Measurements from ENCODE around the gene MLF2.
A peak's percentile ranks its signal among the peaks of the same experiment; 100 is the strongest.

Gene MLF2

DNA sequence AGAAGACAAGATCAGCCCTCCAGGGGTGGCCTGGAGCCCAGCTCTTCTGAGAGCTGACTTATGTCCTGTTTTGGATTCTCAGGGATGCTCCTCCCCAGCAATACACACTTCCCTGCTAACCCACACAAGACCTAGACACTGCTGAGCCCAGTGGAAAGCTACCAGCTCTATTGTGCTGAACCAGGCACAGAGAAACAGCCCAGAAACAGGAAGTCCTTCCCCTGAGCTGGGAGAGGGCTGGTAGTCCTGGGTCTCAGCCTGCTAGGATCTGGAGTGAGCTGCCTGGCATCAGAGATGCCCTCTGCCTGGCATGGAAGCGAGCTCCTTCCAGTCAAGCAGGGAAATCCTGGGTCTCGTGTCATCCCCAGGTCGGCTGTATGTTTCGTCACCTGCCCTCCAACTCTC, 18.2 kb upstream of the MLF2 start:
- H3K36me3 ChIP-seq (replicated peaks), result peaks cover 18% of the 10 kb centered on the region
- no peak for DNase-seq
- no peak overlapping the region for H3K27ac ChIP-seq
- in situ Hi-C loops (cut with HindIII; ENCODE audit: low pct_ligation_motif_present, low sequenced_read_pairs), result no loop called here
- TF ChIP-seq, protein P1, sequence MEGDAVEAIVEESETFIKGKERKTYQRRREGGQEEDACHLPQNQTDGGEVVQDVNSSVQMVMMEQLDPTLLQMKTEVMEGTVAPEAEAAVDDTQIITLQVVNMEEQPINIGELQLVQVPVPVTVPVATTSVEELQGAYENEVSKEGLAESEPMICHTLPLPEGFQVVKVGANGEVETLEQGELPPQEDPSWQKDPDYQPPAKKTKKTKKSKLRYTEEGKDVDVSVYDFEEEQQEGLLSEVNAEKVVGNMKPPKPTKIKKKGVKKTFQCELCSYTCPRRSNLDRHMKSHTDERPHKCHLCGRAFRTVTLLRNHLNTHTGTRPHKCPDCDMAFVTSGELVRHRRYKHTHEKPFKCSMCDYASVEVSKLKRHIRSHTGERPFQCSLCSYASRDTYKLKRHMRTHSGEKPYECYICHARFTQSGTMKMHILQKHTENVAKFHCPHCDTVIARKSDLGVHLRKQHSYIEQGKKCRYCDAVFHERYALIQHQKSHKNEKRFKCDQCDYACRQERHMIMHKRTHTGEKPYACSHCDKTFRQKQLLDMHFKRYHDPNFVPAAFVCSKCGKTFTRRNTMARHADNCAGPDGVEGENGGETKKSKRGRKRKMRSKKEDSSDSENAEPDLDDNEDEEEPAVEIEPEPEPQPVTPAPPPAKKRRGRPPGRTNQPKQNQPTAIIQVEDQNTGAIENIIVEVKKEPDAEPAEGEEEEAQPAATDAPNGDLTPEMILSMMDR (IDR thresholded peaks at IDR 0.05; ENCODE audit: low read depth, low read length, missing control alignments), result no peak
- H3K27me3 ChIP-seq (replicated peaks), result no peaks in the 10 kb centered on the region
- H3K4me3 ChIP-seq (ENCODE audit: low read depth, low read length), result no peak overlapping the region

DNA sequence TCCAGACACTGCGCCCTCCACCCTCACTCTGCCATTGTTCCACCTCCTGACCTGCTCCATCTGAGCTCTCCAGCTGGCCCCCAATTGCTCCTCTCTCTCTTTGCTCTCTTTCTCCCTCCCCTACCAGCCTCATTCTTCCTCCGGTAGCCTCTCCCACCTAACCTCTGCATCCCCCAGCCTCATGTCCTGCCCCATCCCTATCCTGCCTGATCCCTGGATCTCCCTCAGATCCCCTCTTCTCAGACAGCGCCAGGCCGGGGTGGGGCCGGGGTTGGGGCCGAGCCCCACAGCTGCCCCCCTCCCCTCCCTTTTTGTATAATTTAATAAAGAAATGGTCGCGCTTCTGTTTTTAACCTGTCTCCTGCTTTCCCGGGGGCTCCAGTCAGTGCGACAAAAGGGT, 17.7 kb upstream of the MLF2 start:
- no peak for DNase-seq
- no peaks in the 10 kb centered on the region for H3K27me3 ChIP-seq (replicated peaks)
- no peak overlapping the region for H3K27ac ChIP-seq
- in situ Hi-C loops (cut with HindIII; ENCODE audit: low pct_ligation_motif_present, low sequenced_read_pairs), result no loop called here
- no peak overlapping the region for H3K4me3 ChIP-seq (ENCODE audit: low read depth, low read length)
- peaks cover 18% of the 10 kb centered on the region for H3K36me3 ChIP-seq (replicated peaks)
- TF ChIP-seq, protein P1 (IDR thresholded peaks at IDR 0.05; ENCODE audit: low read depth, low read length, missing control alignments), result no peak

DNA sequence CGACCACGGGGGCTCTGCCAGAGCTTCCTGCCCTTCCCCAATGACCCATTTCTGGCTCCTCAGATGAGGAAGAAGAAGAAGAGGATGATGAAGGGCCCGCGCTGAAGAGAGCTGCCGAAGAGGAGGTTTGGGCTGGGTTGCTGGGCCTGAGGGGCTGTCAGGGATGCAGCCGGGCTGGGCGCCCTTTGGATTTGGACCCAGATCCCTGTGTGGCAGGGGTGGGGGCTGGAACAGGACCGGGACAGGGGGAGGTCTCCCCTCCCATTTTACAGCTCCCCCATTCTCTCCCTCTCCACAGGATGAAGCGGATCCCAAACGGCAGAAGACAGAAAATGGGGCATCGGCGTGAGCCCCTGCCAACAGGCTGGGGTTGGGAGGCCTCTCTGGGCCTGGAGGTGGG, 17.2 kb upstream of the MLF2 start:
- H3K27ac ChIP-seq, result no peak overlapping the region
- in situ Hi-C loops (cut with HindIII; ENCODE audit: low pct_ligation_motif_present, low sequenced_read_pairs), result no loop called here
- H3K36me3 ChIP-seq (replicated peaks), result peaks cover 18% of the 10 kb centered on the region
- DNase-seq, result no peak
- TF ChIP-seq, protein P1 (IDR thresholded peaks at IDR 0.05; ENCODE audit: low read depth, low read length, missing control alignments), result no peak
- no peak overlapping the region for H3K4me3 ChIP-seq (ENCODE audit: low read depth, low read length)
- H3K27me3 ChIP-seq (replicated peaks), result no peaks in the 10 kb centered on the region

DNA sequence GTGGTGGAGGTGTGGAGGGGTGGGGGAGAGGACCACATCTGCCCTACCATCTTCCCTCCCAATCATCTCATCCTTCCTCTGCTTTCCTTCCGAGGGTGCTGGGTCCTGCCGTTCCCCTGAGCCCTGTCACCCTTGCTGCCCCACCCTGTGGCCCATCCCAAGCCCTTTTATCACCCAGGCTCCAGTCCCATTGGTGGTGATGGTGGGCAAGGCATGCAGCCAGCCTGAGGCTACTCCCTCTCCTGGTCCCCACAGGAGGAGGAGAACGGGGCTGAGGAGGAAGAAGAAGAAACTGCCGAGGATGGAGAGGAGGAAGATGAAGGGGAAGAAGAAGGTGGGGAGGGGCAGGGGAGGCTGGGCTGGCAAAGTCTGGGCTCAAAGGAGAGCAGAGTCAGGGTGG, 16.7 kb upstream of the MLF2 start:
- TF ChIP-seq, protein P1 (IDR thresholded peaks at IDR 0.05; ENCODE audit: low read depth, low read length, missing control alignments), result no peak
- H3K27me3 ChIP-seq (replicated peaks), result no peaks in the 10 kb centered on the region
- no peak overlapping the region for H3K27ac ChIP-seq

DNA sequence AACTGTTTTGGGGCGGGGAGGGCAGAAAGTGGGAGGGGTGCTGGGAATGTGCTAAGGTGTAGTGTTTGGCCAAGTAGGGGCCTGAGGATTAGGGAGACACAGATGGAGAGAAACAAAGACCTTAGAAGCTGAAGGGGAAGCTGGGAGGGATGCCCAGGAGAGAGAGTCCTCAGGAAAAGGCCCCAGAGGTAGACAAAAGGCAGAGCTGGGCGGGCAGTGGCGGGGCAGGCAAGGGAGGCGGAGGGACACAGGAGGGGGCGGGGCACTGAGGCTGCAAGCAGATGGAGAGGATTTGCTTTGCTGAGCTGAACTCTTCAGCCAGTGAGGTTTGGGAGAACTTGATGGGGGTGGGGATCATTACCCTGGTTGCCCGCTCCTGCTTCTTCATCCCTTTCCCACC, 16.0 kb upstream of the MLF2 start:
- no peak for DNase-seq
- TF ChIP-seq, protein P1 (IDR thresholded peaks at IDR 0.05; ENCODE audit: low read depth, low read length, missing control alignments), result no peak
- in situ Hi-C loops (cut with HindIII; ENCODE audit: low pct_ligation_motif_present, low sequenced_read_pairs), result no loop called here
- H3K27ac ChIP-seq, result no peak overlapping the region
- no peaks in the 10 kb centered on the region for H3K27me3 ChIP-seq (replicated peaks)
- H3K36me3 ChIP-seq (replicated peaks), result peaks cover 18% of the 10 kb centered on the region
- peak overlapping the region; percentile 90 for H3K4me3 ChIP-seq (ENCODE audit: low read depth, low read length)

More for the DNA sequence above, 16.7 kb upstream of the MLF2 start:
- in situ Hi-C loops (cut with HindIII; ENCODE audit: low pct_ligation_motif_present, low sequenced_read_pairs), result no loop called here
- H3K36me3 ChIP-seq (replicated peaks), result peaks cover 18% of the 10 kb centered on the region
- DNase-seq, result no peak
- H3K4me3 ChIP-seq (ENCODE audit: low read depth, low read length), result no peak overlapping the region

DNA sequence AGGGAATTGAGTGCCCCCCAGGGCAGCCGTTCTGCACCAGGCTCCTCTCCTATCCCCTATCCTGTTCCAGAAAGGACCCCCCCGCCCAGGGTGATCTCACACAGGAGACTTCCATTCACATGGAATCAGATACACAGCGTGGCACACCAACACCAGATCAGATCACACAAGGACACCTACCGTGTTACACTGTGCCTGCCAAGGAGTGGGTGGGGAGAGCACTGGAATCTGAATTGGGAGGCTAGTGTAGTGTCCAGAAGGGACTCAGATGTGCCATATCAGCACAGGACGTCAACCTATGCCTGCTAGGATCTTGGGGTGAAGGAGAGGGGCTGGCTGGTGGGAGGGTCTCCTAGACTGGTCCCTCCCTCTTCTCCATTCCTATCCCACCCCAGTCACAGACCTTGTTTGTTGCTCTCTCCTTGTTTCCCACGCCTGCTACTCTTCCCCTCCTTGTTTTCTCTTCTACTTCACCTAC, 15.5 kb upstream of the MLF2 start:
- DNase-seq, result no peak
- in situ Hi-C loops (cut with HindIII; ENCODE audit: low pct_ligation_motif_present, low sequenced_read_pairs), result no loop called here

More for the DNA sequence above, 15.5 kb upstream of the MLF2 start:
- TF ChIP-seq, protein P1 (IDR thresholded peaks at IDR 0.05; ENCODE audit: low read depth, low read length, missing control alignments), result no peak
- H3K27me3 ChIP-seq (replicated peaks), result no peaks in the 10 kb centered on the region
- peak overlapping the region; percentile 90 for H3K4me3 ChIP-seq (ENCODE audit: low read depth, low read length)
- no peak overlapping the region for H3K27ac ChIP-seq
- peaks cover 18% of the 10 kb centered on the region for H3K36me3 ChIP-seq (replicated peaks)
